CD14-positive monocyte (primary cell): Measurements from ENCODE around the gene PDE11A. TPM values are rescaled to one million over a fixed set of nuclear protein-coding genes. Genes with fewer than 3 reads are reported as not detected.

Experiments
- DNase-seq, 3 donors: peaks; one replicate each; pipeline ENCODE4 v3.0.0-alpha.2; 2011 to 2022
- H2AFZ ChIP-seq: 2 replicates; pipeline ENCODE4 v1.6.0; 2012; ENCODE audit warnings: mild to moderate bottlenecking, low read depth, low read length, inconsistent platforms; ENCODE audit not compliant: insufficient read depth, poor library complexity, severe bottlenecking
- H3K27ac ChIP-seq, 2 donors: 1 replicate in 1 of 2; 2 replicates in 1 of 2; pipeline ENCODE4 v1.5.1; 2012 to 2013; ENCODE audit warnings: low read length in 2 of 2, control low read depth in 1 of 2, inconsistent platforms in 1 of 2, low read depth in 1 of 2, mild to moderate bottlenecking in 1 of 2
- H3K27me3 ChIP-seq, 2 donors: one replicate each; pipeline versions ENCODE4 v1.6.0 to v1.6.1; 2011 to 2013; ENCODE audit warnings: low read length in 2 of 2; ENCODE audit not compliant: control insufficient read depth in 2 of 2, insufficient read depth in 2 of 2
- H3K36me3 ChIP-seq, 2 donors: replicated peaks in 1 of 2; 1 replicate in 1 of 2; 2 replicates in 1 of 2; pipeline versions ENCODE4 v1.5.1 to v1.6.1; 2012 to 2013; ENCODE audit warnings: low read length in 2 of 2, control low read depth in 1 of 2, inconsistent platforms in 1 of 2, mild to moderate bottlenecking in 1 of 2; ENCODE audit not compliant: insufficient read depth in 2 of 2, control insufficient read depth in 1 of 2
- H3K4me1 ChIP-seq, 2 donors: 1 replicate in 1 of 2; 2 replicates in 1 of 2; pipeline versions ENCODE4 v1.5.1 to v1.6.1; 2012 to 2013; ENCODE audit warnings: low read length in 2 of 2, control low read depth in 1 of 2, inconsistent platforms in 1 of 2, mild to moderate bottlenecking in 1 of 2, moderate library complexity in 1 of 2; ENCODE audit not compliant: insufficient read depth in 2 of 2, control insufficient read depth in 1 of 2
- H3K4me2 ChIP-seq: replicated peaks from 2 replicates; pipeline ENCODE3; 2012; ENCODE audit warnings: low read length, moderate library complexity, mild to moderate bottlenecking; ENCODE audit not compliant: poor library complexity, severe bottlenecking; ENCODE audit errors: extremely low read depth
- H3K4me3 ChIP-seq, 3 experiments: fragments of 200-600 bp in 1 of 3; sonication (generic) in 1 of 3; replicated peaks in 1 of 3; 1 replicate in 2 of 3; 2 replicates in 1 of 3; pipeline ENCODE4 v1.5.1; 2011 to 2013; ENCODE audit warnings: low read length in 3 of 3, mild to moderate bottlenecking in 3 of 3, control low read depth in 2 of 3, low read depth in 2 of 3, inconsistent platforms in 1 of 3, moderate library complexity in 1 of 3
- H3K79me2 ChIP-seq: 2 replicates; pipeline ENCODE4 v1.6.0; 2012; ENCODE audit warnings: mild to moderate bottlenecking, control low read depth, inconsistent platforms, low read length, moderate library complexity; ENCODE audit not compliant: insufficient read depth
- H3K9ac ChIP-seq: 2 replicates; pipeline ENCODE4 v1.6.0; 2017; ENCODE audit warnings: low read length, mild to moderate bottlenecking; ENCODE audit not compliant: insufficient read depth, poor library complexity, severe bottlenecking
- H3K9me3 ChIP-seq, 2 donors: replicated peaks in 1 of 2; 1 replicate in 1 of 2; 2 replicates in 1 of 2; pipeline versions ENCODE4 v1.5.1 to v1.6.1; 2012 to 2013; ENCODE audit warnings: low read length in 2 of 2, control low read depth in 1 of 2; ENCODE audit not compliant: control insufficient read depth in 1 of 2, insufficient read depth in 1 of 2
- H4K20me1 ChIP-seq: 2 replicates; pipeline ENCODE4 v1.6.0; 2012; ENCODE audit warnings: mild to moderate bottlenecking, low read length, control low read depth, moderate library complexity; ENCODE audit not compliant: insufficient read depth
- H3K27ac Mint-ChIP-seq, 7 donors: one replicate each; pipeline ENCODE4 v1.8.0; 2020; ENCODE audit warnings: mild to moderate bottlenecking in 7 of 7, mixed read lengths in 7 of 7, moderate library complexity in 6 of 7, inconsistent platforms in 2 of 7
- H3K27me3 Mint-ChIP-seq, 3 donors: one replicate each; pipeline ENCODE4 v1.8.0; 2021 to 2022; ENCODE audit warnings: low read depth in 3 of 3, mild to moderate bottlenecking in 3 of 3, mixed read lengths in 3 of 3, moderate library complexity in 3 of 3, inconsistent platforms in 1 of 3
- H3K36me3 Mint-ChIP-seq, 2 donors: one replicate each; pipeline ENCODE4 v1.8.0; 2020; ENCODE audit warnings: mixed read lengths in 2 of 2, inconsistent platforms in 1 of 2, mild to moderate bottlenecking in 1 of 2
- H3K4me1 Mint-ChIP-seq: one replicate; pipeline ENCODE4 v1.8.0; 2020; ENCODE audit warnings: mild to moderate bottlenecking, mixed read lengths
- H3K4me3 Mint-ChIP-seq, 2 donors: one replicate each; pipeline ENCODE4 v1.8.0; 2020; ENCODE audit warnings: mild to moderate bottlenecking in 2 of 2, mixed read lengths in 2 of 2, moderate library complexity in 1 of 2
- H3K9me3 Mint-ChIP-seq, 7 donors: one replicate each; pipeline ENCODE4 v1.8.0; 2020 to 2022; ENCODE audit warnings: mixed read lengths in 7 of 7, mild to moderate bottlenecking in 6 of 7, moderate library complexity in 6 of 7, inconsistent platforms in 2 of 7
- WGBS: methylation state at CpG from one replicate; pipeline ENCODE4 v1.1.5; 2013; ENCODE audit warnings: missing lambda C conversion rate; ENCODE audit not compliant: insufficient coverage; 5-methylcytosine and 5-hydroxymethylcytosine counted together
- intact Hi-C, 2 donors: fragments of 100-400 bp; cut with micrococcal nuclease; formaldehyde crosslinking; loops; one replicate each; pipeline versions ENCODE4 v1.15.0 to v1.15.1; 2023
- polyA plus RNA-seq, 3 donors: library from polyadenylated mRNA; depleted of rRNA in 1 of 3; unstranded in 2 of 3; stranded (reverse) in 1 of 3; fragments of 300-500 nt in 2 of 3; fragments of >200 nt in 1 of 3; fragmentation: Illumina TruSeq in 2 of 3; gene quantifications; 1 replicate in 2 of 3; 2 replicates in 1 of 3; pipeline ENCODE4 v1.2.3, GENCODE V29; 2012 to 2021
- TF ChIP-seq, protein P1 (sequence below): fragments of 200-600 bp; IDR thresholded peaks from one replicate; pipeline ENCODE4 v1.8.0; 2022; ENCODE audit warnings: antibody characterized with exemption, mild to moderate bottlenecking

Gene PDE11A
- polyA plus RNA-seq, 3 donors = not detected

GRCh38 chr2:177639262-177639914, 433.2 kb downstream of the PDE11A start:
- H3K79me2 ChIP-seq = no peaks in the 10 kb centered on the region
- H3K9ac ChIP-seq = no peak overlapping the region
- H3K4me3 ChIP-seq = no peak overlapping the region
- no peak overlapping the region for H3K27ac ChIP-seq
- no peaks in the 10 kb centered on the region for H3K4me1 Mint-ChIP-seq
- no peak for DNase-seq
- H3K27me3 Mint-ChIP-seq = peaks cover 0 to 3% (median 1%) of the 10 kb centered on the region in 3 donors
- H3K4me1 ChIP-seq = no peaks in the 10 kb centered on the region
- peaks cover 0 to 7% of the 10 kb centered on the region in 2 donors for H3K9me3 ChIP-seq
- TF ChIP-seq, protein P1, sequence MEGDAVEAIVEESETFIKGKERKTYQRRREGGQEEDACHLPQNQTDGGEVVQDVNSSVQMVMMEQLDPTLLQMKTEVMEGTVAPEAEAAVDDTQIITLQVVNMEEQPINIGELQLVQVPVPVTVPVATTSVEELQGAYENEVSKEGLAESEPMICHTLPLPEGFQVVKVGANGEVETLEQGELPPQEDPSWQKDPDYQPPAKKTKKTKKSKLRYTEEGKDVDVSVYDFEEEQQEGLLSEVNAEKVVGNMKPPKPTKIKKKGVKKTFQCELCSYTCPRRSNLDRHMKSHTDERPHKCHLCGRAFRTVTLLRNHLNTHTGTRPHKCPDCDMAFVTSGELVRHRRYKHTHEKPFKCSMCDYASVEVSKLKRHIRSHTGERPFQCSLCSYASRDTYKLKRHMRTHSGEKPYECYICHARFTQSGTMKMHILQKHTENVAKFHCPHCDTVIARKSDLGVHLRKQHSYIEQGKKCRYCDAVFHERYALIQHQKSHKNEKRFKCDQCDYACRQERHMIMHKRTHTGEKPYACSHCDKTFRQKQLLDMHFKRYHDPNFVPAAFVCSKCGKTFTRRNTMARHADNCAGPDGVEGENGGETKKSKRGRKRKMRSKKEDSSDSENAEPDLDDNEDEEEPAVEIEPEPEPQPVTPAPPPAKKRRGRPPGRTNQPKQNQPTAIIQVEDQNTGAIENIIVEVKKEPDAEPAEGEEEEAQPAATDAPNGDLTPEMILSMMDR = no peak
- no peaks in the 10 kb centered on the region for H4K20me1 ChIP-seq
- H3K9me3 Mint-ChIP-seq = peaks cover 2 to 17% (median 11%) of the 10 kb centered on the region in 7 donors
- H3K4me2 ChIP-seq = no peak overlapping the region
- H3K36me3 ChIP-seq = no peaks in the 10 kb centered on the region
- H3K27ac Mint-ChIP-seq = no peak overlapping the region
- no peak overlapping the region for H3K4me3 Mint-ChIP-seq
- H3K27me3 ChIP-seq = no peaks in the 10 kb centered on the region
- H2AFZ ChIP-seq = no peak overlapping the region
- H3K36me3 Mint-ChIP-seq = no peaks in the 10 kb centered on the region
- 80% methylated on average over 1 of the region's 2 CpGs for WGBS
- intact Hi-C loops = no loop called here

DNA sequence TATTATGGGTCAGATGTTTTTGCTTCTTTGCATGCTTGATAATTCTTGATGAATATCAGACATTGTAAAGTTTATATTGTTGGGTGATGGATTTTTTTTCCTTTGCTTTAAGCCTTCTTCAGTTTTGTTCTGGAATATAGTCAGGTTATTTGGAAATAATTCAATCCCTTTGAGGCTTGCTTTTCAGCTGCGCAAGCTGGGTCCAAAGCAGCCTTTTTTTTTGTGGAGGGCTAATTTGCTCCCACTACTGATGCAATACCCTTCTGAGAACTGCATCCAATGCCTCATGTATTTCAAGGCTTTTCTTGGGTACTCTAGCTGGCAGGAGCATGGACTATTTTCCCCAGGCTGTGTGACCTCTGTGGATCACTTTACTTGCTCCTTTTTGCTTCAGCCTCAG, 434.1 kb downstream of the PDE11A start:
- no peaks in the 10 kb centered on the region for H3K4me1 Mint-ChIP-seq
- Histone ChIP-seq H3K4me2 (no peak overlapping the region), H3K9ac (no peak overlapping the region), H3K36me3 (no peaks in the 10 kb centered on the region), H3K9me3 (no peaks in the 10 kb centered on the region), H3K27me3 (no peaks in the 10 kb centered on the region), H3K27ac (no peak overlapping the region), H3K4me1 (no peaks in the 10 kb centered on the region), H3K4me3 (no peak overlapping the region), H3K79me2 (no peaks in the 10 kb centered on the region), H2AFZ (no peak overlapping the region), H4K20me1 (no peaks in the 10 kb centered on the region)
- TF ChIP-seq, protein P1 = no peak
- H3K27ac Mint-ChIP-seq = no peak overlapping the region
- H3K36me3 Mint-ChIP-seq = no peaks in the 10 kb centered on the region
- no CpG with 5 or more reads among the region's 1 CpG for WGBS
- H3K9me3 Mint-ChIP-seq = peaks cover 2 to 14% (median 10%) of the 10 kb centered on the region in 7 donors
- no peak overlapping the region for H3K4me3 Mint-ChIP-seq
- intact Hi-C loops = no loop called here
- H3K27me3 Mint-ChIP-seq = peaks cover 0 to 3% (median 1%) of the 10 kb centered on the region in 3 donors
- no peak for DNase-seq
